Measurements from ENCODE around the gene SLC23A2.
"Not testable (repeated sequence)": the region's sequence is repeated elsewhere in the genome, so short reads cannot be mapped to it uniquely, and the experiment has no call there.

- TF ChIP-seq ATF3 (IDR thresholded peaks at IDR 0.05); JUND (IDR thresholded peaks at IDR 0.05); CTCF (IDR thresholded peaks at IDR 0.05; ENCODE audit: low read depth, low read length, missing input control); RAD21 (IDR thresholded peaks at IDR 0.05); MAX (IDR thresholded peaks at IDR 0.05); HNF4G (IDR thresholded peaks at IDR 0.05); SP1 (IDR thresholded peaks at IDR 0.05); GABPA (IDR thresholded peaks at IDR 0.05 in 1 of 2, conservative IDR thresholded peaks at IDR 0.05 in 1 of 2); EGR1 (IDR thresholded peaks at IDR 0.05; ENCODE audit: low read depth in 2 of 2); ZBTB33 (IDR thresholded peaks at IDR 0.05); FOXA1 (IDR thresholded peaks at IDR 0.05); RXRA (IDR thresholded peaks at IDR 0.05); HNF4A (conservative IDR thresholded peaks at IDR 0.05): not testable (repeated sequence)
- TF ChIP-seq, protein P1, sequence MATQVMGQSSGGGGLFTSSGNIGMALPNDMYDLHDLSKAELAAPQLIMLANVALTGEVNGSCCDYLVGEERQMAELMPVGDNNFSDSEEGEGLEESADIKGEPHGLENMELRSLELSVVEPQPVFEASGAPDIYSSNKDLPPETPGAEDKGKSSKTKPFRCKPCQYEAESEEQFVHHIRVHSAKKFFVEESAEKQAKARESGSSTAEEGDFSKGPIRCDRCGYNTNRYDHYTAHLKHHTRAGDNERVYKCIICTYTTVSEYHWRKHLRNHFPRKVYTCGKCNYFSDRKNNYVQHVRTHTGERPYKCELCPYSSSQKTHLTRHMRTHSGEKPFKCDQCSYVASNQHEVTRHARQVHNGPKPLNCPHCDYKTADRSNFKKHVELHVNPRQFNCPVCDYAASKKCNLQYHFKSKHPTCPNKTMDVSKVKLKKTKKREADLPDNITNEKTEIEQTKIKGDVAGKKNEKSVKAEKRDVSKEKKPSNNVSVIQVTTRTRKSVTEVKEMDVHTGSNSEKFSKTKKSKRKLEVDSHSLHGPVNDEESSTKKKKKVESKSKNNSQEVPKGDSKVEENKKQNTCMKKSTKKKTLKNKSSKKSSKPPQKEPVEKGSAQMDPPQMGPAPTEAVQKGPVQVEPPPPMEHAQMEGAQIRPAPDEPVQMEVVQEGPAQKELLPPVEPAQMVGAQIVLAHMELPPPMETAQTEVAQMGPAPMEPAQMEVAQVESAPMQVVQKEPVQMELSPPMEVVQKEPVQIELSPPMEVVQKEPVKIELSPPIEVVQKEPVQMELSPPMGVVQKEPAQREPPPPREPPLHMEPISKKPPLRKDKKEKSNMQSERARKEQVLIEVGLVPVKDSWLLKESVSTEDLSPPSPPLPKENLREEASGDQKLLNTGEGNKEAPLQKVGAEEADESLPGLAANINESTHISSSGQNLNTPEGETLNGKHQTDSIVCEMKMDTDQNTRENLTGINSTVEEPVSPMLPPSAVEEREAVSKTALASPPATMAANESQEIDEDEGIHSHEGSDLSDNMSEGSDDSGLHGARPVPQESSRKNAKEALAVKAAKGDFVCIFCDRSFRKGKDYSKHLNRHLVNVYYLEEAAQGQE (IDR thresholded peaks at IDR 0.05): not testable (repeated sequence)
Observed at GRCh38 chr20:5031701-5032100, 30.4 kb upstream of the SLC23A2 start.

All from liver (tissue), 3 donors.